BJ (cell line): ENCODE data around the gene LAD1. TPM values are rescaled to one million over a fixed set of nuclear protein-coding genes. Genes with fewer than 3 reads are reported as not detected.

Experiments
- CTCF ChIA-PET: fragments of 350-600 bp; formaldehyde crosslinking; extraction: SDS; loops from one replicate; lab custom pipeline; 2021; ENCODE audit warnings: antibody characterized with exemption, inconsistent platforms; lab: Yijun Ruan, JAX
- POLR2A ChIA-PET: fragments of 300-600 bp; sonication (Branson Sonifier 250); formaldehyde crosslinking; extraction: SDS; loops from one replicate; lab custom pipeline; 2021; ENCODE audit warnings: antibody characterized with exemption; lab: Charles Lee
- DNase-seq: peaks from one replicate; pipeline ENCODE4 v3.0.0-alpha.2; 2011; ENCODE audit warnings: low read depth
- H3K27me3 ChIP-seq: 2 replicates; pipeline ENCODE4 v1.6.0; 2011; ENCODE audit warnings: low read length; ENCODE audit not compliant: control insufficient read depth, insufficient read depth
- H3K36me3 ChIP-seq: 2 replicates; pipeline ENCODE4 v1.5.1; 2011; ENCODE audit warnings: low read length; ENCODE audit not compliant: control insufficient read depth, insufficient read depth
- H3K4me3 ChIP-seq: 2 replicates; pipeline ENCODE4 v1.5.1; 2011; ENCODE audit warnings: low read depth, mild to moderate bottlenecking, control low read depth, low read length
- CTCF ChIP-seq: IDR thresholded peaks from 2 replicates; pipeline ENCODE4 v1.5.1; 2011; ENCODE audit warnings: low read depth, mild to moderate bottlenecking, control low read depth, inconsistent platforms, low read length, moderate library complexity; ENCODE audit not compliant: insufficient read depth
- polyA plus RNA-seq: library from polyadenylated mRNA; depleted of rRNA; stranded (reverse); fragments of >200 nt; gene quantifications from 2 replicates; pipeline ENCODE4 v1.2.3, GENCODE V29; 2011

LAD1 gene
- polyA plus RNA-seq, 1 experiment: not detected

GRCh38 chr1:201399352-201400126 lies 415 bp upstream of the LAD1 start:
- CTCF ChIA-PET: interaction anchor here (1.0 to 2.8 kb wide), 5 partner anchors 13 to 51 kb away, joined by 3 to 13 read pairs (median 6); partner anchors contain the start of gene TNNT2
- H3K27me3 ChIP-seq: peaks cover 53% of the 10 kb centered on the region
- TF ChIP-seq CTCF: no peak
- POLR2A ChIA-PET: no interaction called here
- no peak overlapping the region for H3K4me3 ChIP-seq
- no peak for DNase-seq
- H3K36me3 ChIP-seq: no peaks in the 10 kb centered on the region

GRCh38 chr1:201397675-201398074 lies 1.4 kb downstream of the LAD1 start:
- POLR2A ChIA-PET: no interaction called here
- peaks cover 50% of the 10 kb centered on the region for H3K27me3 ChIP-seq
- no peak overlapping the region for H3K4me3 ChIP-seq
- DNase-seq: no peak
- no peaks in the 10 kb centered on the region for H3K36me3 ChIP-seq
- TF ChIP-seq CTCF: no peak
- CTCF ChIA-PET: interaction anchor here (0.6 to 5.8 kb wide), 6 partner anchors 9 to 143 kb away, joined by 3 to 41 read pairs (median 4); no protein-coding TSS in a partner anchor

DNA sequence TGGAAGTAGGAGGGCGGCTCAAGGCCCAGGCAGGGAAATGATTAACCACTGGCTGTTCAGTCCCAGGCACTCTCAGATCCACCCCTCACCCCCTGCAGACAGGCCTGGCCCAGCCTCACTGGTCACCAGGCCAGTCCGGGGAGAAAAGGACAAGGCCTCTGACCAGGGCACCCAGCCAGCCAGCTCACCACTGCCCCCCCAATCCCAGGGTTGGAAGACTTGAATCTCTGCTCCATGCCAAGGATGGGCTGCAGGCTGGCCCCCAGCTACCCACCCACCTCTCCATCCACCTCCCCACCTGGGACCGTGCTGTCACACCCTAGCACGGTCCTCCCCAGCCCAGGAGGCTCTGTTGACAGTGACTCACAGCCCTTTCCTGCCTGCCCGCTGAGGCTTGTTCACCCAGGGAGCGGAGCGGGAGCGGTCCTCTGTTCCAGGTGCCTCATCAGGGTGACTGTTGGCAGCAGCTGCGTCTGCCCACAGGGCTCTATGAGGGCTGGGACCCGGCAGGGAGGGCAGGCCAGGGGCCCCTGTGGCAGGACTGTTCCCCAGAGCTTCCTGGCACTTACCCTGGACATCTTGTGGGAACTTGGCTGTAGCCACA lies 2.2 kb downstream of the LAD1 start:
- POLR2A ChIA-PET: no interaction called here
- DNase-seq: no peak
- CTCF ChIA-PET: interaction anchor here (1.0 to 5.8 kb wide), 7 partner anchors 9 to 143 kb away, joined by 3 to 41 read pairs (median 4); no protein-coding TSS in a partner anchor
- H3K27me3 ChIP-seq: peaks cover 48% of the 10 kb centered on the region
- H3K4me3 ChIP-seq: no peak overlapping the region
- H3K36me3 ChIP-seq: no peaks in the 10 kb centered on the region
- no peak for TF ChIP-seq CTCF

DNA sequence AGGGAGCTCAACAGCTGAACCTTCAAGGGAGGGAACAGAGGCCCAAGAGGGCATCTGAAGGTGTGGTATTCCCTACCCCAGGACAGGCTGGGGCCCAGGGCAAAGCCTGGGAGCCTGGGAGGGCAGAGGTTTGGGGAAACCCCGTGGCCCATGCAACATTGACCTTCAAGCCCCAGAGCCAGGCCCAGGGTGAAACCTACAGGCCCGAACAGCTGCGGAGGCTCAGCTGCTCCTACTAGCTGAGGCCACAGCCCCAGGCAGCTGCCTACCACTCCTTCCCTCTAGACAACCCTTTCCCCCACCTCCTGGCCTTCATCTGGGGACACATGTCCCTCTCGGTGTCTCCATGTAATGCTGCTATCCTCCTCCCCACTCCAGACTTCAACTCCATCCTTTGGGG lies 3.2 kb downstream of the LAD1 start:
- CTCF ChIA-PET: interaction anchor here (1.3 to 5.8 kb wide), 4 partner anchors 10 to 34 kb away, joined by 4 to 41 read pairs (median 15); no protein-coding TSS in a partner anchor

More for the DNA sequence above, 3.2 kb downstream of the LAD1 start:
- no peak for DNase-seq
- POLR2A ChIA-PET: no interaction called here
- Histone ChIP-seq H3K27me3 (peaks cover 43% of the 10 kb centered on the region), H3K4me3 (no peak overlapping the region), H3K36me3 (no peaks in the 10 kb centered on the region)
- TF ChIP-seq CTCF: no peak
